Stimulated activated effector memory CD8-positive, alpha-beta T cell treated with anti-CD3 and anti-CD28 coated beads, Interleukin-12 subunit alpha, Interleukin-12 subunit beta, amount 100 ng/mL, for 72 hours (primary cell): ENCODE measurements around the gene LILRA1.
"Not testable (repeated sequence)": the region's sequence is repeated elsewhere in the genome, so short reads cannot be mapped to it uniquely, and the experiment has no call there.

Source experiments
- ATAC-seq: fragments of 150-1000 bp; cut with Tn5 transposase; 2 replicates; pipeline ENCODE4 v1.10.0; 2021
- DNase-seq, 2 donors: peaks; one replicate each; pipeline ENCODE4 v3.0.0; 2021 to 2022; ENCODE audit warnings: low spot score in 2 of 2
- H3K27ac Mint-ChIP-seq: one replicate; pipeline ENCODE4 v1.8.0; 2022; ENCODE audit warnings: mild to moderate bottlenecking, mixed read lengths
- H3K36me3 Mint-ChIP-seq: one replicate; pipeline ENCODE4 v1.8.0; 2022; ENCODE audit warnings: mild to moderate bottlenecking, mixed read lengths
- H3K4me1 Mint-ChIP-seq: one replicate; pipeline ENCODE4 v1.8.0; 2022; ENCODE audit warnings: mixed read lengths
- H3K4me3 Mint-ChIP-seq: one replicate; pipeline ENCODE4 v1.8.0; 2022; ENCODE audit warnings: mild to moderate bottlenecking, mixed read lengths
- H3K9me3 Mint-ChIP-seq: one replicate; pipeline ENCODE4 v1.8.0; 2022; ENCODE audit warnings: mixed read lengths

The LILRA1 gene

DNA sequence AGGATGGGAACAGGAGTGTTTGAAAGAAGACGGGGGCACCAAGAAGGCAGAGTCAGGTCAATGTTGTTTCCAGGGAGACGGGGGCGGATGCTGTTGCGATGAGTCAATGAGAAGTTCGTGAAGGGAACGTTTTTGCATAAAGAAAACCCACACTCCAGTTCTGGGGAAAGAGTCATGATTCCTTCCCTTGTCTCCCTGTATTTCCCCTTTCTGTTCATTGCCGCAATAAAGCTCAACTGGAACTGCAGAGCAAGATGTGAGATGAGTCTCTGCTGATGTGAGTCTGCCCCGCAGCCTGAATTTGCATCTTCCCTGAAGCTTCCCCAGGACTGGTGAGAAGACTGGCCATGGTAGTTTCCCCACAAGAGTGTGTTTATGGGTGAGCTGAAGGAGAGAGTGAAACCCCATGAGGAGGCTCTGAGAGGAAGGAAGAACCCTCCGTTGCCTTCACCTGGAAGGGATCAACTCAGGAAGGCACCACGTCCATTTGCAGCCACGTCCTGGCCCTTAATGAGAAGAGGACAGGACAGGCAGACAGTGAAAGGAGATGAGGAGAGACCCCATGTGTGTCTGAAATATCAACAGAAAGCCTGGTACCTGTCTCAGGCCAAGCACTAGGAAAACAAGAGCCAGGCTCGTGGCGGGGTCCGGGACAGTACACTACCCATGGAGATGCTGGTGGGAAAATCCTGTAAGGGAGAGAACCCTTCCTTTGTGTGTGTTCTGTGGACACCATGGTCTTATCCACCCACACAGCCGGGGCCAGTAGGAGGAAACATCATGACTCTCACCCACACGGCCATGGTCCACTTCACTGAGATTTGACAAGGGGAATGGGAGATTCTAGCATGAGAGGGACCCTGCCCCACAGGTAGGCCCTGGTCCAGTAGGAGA, 13.7 kb downstream of the LILRA1 start:
- H3K36me3 Mint-ChIP-seq, result no peaks in the 10 kb centered on the region
- H3K4me1 Mint-ChIP-seq, result peaks cover 10% of the 10 kb centered on the region
- peak overlapping the region; percentile 16 for H3K4me3 Mint-ChIP-seq
- H3K27ac Mint-ChIP-seq, result no peak overlapping the region
- ATAC-seq, result peak; percentile 60
- DNase-seq, result peak in 1 of 2 donors; percentile 37
- H3K9me3 Mint-ChIP-seq, result no peaks in the 10 kb centered on the region

DNA sequence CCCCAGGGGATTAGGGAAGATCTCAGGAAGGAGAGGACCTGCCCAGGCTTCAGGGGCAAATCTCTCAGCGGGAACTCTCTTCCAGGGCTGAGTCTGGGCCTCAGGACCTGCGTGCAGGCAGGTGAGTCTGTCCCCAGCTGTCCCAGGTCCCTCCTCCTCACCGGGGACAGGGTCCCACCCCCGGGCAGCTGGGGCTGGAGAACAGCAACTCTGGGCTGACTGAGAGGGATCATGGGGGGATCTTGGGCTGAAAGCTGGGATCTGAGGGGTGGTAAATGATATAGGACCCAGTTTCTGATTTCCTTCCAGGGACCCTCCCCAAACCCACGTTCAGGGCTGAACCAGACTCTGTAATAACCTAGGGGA, 14.3 kb downstream of the LILRA1 start:
- Mint-ChIP-seq H3K36me3 (no peaks in the 10 kb centered on the region), H3K27ac (no peak overlapping the region), H3K4me3 (no peak overlapping the region), H3K4me1 (peaks cover 10% of the 10 kb centered on the region), H3K9me3 (no peaks in the 10 kb centered on the region)
- ATAC-seq, result no peak
- DNase-seq, result peak in 1 of 2 donors; percentile 18

DNA sequence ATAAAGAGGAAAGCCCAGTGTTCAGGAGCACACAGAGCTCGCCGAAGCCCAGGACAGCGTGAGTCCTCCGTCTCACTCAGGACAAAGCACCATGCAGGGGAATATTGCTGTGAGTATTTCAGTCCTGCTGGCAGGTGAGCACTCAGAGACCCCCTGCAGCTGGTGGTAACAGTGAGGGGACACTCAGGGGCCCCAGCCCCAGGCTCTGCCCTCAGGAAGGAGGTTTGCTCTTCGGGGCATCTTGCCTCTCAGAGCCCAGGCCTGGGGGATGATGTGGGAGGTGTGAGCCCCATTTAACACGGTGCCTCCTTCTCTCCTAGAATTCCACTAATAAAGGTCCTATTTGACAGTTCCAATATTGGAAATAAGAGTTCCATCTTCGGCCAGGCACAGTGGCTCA, 14.8 kb downstream of the LILRA1 start:
- peaks cover 10% of the 10 kb centered on the region for H3K4me1 Mint-ChIP-seq
- DNase-seq (peak in 1 of 2 donors; percentile 22), ATAC-seq (no peak)
- H3K27ac Mint-ChIP-seq, result no peak overlapping the region
- H3K36me3 Mint-ChIP-seq, result no peaks in the 10 kb centered on the region
- no peaks in the 10 kb centered on the region for H3K9me3 Mint-ChIP-seq
- H3K4me3 Mint-ChIP-seq, result no peak overlapping the region

DNA sequence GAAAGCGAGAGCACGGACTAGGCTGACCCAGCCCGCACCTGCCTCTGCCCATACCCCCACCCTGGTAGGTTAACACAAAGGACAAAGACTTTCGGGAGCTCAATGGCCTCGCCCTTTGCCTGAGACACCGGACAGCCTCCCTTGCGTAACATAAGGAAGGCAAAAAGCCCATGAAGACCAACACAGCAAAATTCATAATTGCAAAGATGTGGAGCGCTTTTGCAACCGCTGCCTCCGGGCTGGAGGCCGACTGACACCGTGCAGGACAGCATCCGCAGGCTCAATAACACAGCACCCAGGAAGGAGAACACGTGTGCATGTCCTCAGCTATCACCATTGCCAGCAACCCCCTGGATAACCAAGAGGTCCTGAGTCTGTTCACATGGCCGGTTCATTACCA, 15.4 kb downstream of the LILRA1 start:
- Mint-ChIP-seq H3K36me3 (no peaks in the 10 kb centered on the region), H3K4me1 (peaks cover 10% of the 10 kb centered on the region), H3K4me3 (no peak overlapping the region), H3K27ac (no peak overlapping the region), H3K9me3 (no peaks in the 10 kb centered on the region)
- peak in 1 of 2 donors; percentile 10 for DNase-seq
- ATAC-seq, result no peak

DNA sequence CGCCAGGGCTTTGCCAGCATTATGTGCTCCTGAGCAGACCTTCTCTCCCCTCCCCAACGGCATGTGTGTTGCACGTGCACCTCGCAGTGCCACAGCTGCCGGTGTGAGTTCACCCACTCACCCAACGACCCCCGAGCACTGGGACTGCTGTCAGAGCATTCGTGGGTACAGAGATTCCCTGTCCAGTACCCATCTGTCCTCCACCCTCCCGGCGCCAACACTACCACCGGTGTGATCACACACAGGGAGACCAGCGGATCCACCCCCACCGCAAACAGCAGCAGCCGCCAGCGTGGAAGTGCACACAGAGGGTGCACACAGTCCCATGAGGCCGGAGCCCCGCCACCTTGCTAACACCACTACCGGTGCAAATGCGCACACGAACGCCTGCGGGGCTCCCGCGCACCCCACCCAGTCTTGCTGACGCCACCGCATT, 15.9 kb downstream of the LILRA1 start:
- DNase-seq (peak in 1 of 2 donors; percentile 32), ATAC-seq (no peak)
- Mint-ChIP-seq H3K27ac (no peak overlapping the region), H3K4me1 (peaks cover 10% of the 10 kb centered on the region), H3K36me3 (no peaks in the 10 kb centered on the region), H3K9me3 (no peaks in the 10 kb centered on the region), H3K4me3 (no peak overlapping the region)

DNA sequence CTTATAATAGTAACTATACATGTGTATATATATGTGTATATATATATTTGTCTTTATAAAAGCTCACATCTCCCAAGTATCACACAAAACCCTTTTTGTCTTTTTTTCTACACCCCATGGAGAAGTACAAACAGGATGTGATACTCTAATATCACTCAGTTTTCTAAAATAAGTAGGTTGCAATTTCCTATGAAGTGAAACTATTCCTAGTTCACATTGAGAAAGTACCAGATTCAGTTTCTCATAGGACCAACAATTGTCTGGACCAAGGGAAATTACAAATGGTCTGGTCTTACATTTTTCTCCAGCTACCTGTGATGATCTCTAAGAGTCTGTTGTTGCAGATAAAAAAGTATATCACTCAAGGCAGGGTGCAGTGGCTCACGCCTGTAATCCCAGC, 19.0 kb downstream of the LILRA1 start:
- DNase-seq, result no peak
- no peak overlapping the region for H3K27ac Mint-ChIP-seq
- no peaks in the 10 kb centered on the region for H3K9me3 Mint-ChIP-seq
- H3K4me1 Mint-ChIP-seq, result peaks cover 12% of the 10 kb centered on the region
- no peak for ATAC-seq
- H3K36me3 Mint-ChIP-seq, result no peaks in the 10 kb centered on the region
- no peak overlapping the region for H3K4me3 Mint-ChIP-seq

DNA sequence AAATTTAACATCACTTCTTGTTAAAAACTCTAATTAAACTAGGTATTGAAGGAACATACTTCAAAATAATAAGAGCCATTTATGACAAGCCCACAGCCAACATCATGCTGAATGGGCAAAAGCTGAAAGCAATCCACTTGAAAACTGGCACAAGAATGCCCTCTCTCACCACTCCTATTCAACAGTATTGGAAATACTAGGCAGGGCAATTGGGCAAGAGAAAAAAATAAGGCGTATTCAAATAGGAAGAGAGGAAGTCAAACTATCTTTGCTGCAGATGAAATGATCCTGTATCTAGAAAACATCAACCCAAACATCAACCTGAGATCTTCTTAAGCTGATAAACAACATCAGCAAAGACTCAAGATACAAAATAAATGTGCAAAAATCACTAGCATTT, 21.3 kb downstream of the LILRA1 start:
- H3K27ac Mint-ChIP-seq, result no peak overlapping the region

DNA sequence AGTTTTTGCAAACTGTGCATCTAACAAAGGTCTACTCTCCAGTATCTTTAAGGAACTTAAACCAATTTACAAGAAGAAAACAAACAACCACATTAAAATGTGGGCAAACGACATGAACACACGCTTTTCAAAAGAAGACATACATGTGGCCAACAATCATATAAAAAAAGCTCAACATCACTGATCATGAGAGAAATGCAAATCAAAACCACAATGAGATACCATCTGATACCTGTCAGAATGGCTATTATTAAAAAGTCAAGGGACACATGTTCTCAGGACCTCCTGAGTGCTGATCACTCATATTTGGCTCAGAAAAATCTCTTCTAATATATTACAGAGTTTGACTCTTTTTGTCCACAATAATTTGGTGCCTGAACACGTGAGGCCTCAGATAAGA, 22.6 kb downstream of the LILRA1 start:
- peaks cover 11% of the 10 kb centered on the region for H3K4me1 Mint-ChIP-seq
- DNase-seq (no peak), ATAC-seq (no peak)
- no peaks in the 10 kb centered on the region for H3K36me3 Mint-ChIP-seq
- no peak overlapping the region for H3K27ac Mint-ChIP-seq
- no peaks in the 10 kb centered on the region for H3K9me3 Mint-ChIP-seq
- no peak overlapping the region for H3K4me3 Mint-ChIP-seq

More for the DNA sequence above, 21.3 kb downstream of the LILRA1 start:
- H3K9me3 Mint-ChIP-seq, result no peaks in the 10 kb centered on the region
- H3K4me1 Mint-ChIP-seq, result peaks cover 11% of the 10 kb centered on the region
- DNase-seq (no peak), ATAC-seq (no peak)
- H3K4me3 Mint-ChIP-seq, result no peak overlapping the region
- no peaks in the 10 kb centered on the region for H3K36me3 Mint-ChIP-seq

DNA sequence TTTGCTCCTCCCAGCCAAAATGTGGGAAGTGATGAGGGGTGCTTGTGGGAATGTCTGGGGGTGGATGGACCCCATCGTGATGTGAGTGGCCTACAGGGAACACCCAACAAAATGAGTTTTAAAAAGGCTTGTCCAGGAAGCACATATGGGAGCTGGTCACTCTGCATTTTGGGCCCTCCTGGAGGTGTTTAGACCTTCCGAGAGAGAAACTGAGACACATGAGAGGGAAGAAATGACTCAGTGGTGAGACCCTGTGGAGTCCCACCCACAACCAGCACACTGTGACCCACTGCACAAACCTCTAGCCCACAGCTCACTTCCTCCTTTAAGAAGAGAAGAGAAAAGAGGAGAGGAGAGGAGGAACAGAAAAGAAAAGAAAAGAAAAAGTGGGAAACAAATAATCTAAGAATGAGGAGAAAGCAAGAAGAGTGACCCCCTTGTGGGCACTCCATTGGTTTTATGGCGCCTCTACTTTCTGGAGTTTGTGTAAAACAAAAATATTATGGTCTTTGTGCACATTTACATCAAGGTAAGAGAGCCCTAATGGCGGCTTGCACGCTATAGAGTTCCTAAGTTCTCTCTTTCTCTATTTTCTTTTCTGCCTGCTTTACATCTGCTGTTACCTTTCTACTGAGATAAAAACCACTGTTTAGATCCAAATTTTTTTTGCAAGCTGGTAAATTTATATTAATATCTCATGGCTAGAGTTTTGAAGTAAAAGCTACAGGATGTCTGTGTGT, 23.6 kb downstream of the LILRA1 start:
- H3K9me3 Mint-ChIP-seq, result no peaks in the 10 kb centered on the region
- H3K4me3 Mint-ChIP-seq, result peak overlapping the region; percentile 68
- DNase-seq (peak in 1 of 2 donors; percentile 60), ATAC-seq (peak; percentile 78)
- H3K27ac Mint-ChIP-seq, result peak overlapping the region; percentile 72
- H3K4me1 Mint-ChIP-seq, result peaks cover 18% of the 10 kb centered on the region
- no peaks in the 10 kb centered on the region for H3K36me3 Mint-ChIP-seq

DNA sequence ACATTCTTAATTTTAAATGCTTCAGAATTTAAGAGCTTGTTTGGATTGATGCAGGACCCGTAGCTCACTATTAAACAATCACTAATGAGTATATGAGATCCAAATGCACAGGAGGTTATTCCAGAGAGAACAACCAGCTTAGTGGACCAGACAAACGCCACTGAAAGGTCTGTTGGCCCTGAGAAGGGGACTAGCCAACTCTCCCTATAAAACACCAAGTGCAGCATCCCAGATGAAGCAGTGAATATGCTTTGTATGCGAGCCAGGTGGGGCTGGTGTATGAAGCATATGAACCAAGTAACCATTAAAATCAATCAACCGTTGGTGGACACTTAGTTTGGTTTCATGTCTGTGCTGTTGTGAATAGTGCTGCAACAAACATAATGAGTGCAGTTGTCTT, 27.0 kb downstream of the LILRA1 start:
- H3K4me1 Mint-ChIP-seq, result peaks cover 43% of the 10 kb centered on the region
- ATAC-seq (no peak), DNase-seq (no peak)
- H3K4me3 Mint-ChIP-seq, result peak overlapping the region; percentile 18
- no peaks in the 10 kb centered on the region for H3K36me3 Mint-ChIP-seq
- H3K27ac Mint-ChIP-seq, result no peak overlapping the region
- no peaks in the 10 kb centered on the region for H3K9me3 Mint-ChIP-seq

DNA sequence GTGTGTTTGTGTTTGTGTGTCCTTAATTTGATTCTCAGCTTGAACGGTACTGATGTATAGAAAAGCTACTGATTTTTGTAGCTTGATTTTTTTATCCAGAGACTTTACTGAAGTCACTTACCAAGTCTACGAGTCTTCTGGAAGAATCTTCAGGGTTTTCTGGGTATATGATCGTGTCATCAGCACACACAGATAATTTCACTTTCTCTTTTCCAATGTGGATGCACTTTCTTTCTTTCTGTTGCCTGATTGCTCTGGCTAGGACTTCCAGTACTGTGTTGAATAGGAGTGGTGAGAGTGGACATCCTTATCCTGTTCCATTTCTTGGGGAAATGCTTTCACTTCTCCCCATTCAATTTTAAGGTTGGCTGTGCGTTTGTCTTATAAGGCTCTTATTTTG, 29.0 kb downstream of the LILRA1 start:
- DNase-seq (peak in 1 of 2 donors; percentile 33), ATAC-seq (no peak)
- H3K9me3 Mint-ChIP-seq, result no peaks in the 10 kb centered on the region
- H3K4me1 Mint-ChIP-seq, result peaks cover 39% of the 10 kb centered on the region
- H3K36me3 Mint-ChIP-seq, result peaks cover under 1% of the 10 kb centered on the region
- H3K4me3 Mint-ChIP-seq, result peak overlapping the region; percentile 57
- peak overlapping the region; percentile 64 for H3K27ac Mint-ChIP-seq

DNA sequence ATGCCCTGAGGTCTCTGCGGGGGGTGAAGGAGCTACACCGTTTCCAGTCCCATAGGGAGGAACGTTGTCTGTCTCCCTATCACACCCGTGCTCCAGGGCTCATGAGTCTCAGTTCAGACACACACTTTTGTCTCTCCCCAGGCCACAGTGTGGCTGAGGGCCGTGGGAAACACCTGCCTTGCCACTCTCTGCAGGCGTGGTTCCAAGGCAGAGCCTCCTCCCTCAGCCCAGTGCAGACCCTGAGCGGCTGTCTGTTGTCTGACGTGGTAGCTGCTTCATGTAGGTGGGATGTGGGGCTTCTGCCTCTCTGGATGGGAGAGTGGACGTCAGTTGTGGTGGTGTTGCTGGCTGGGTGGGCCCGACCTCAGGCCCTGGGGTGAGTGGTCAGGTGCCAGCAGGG, 30.8 kb downstream of the LILRA1 start:
- not testable (repeated sequence) for H3K9me3 Mint-ChIP-seq, H3K36me3 Mint-ChIP-seq
- ATAC-seq (peak; percentile 57), DNase-seq (peak in 1 of 2 donors; percentile 48)
- Mint-ChIP-seq H3K27ac (peak overlapping the region; percentile 74), H3K4me3 (peak overlapping the region; percentile 57), H3K4me1 (peaks cover 39% of the 10 kb centered on the region)

DNA sequence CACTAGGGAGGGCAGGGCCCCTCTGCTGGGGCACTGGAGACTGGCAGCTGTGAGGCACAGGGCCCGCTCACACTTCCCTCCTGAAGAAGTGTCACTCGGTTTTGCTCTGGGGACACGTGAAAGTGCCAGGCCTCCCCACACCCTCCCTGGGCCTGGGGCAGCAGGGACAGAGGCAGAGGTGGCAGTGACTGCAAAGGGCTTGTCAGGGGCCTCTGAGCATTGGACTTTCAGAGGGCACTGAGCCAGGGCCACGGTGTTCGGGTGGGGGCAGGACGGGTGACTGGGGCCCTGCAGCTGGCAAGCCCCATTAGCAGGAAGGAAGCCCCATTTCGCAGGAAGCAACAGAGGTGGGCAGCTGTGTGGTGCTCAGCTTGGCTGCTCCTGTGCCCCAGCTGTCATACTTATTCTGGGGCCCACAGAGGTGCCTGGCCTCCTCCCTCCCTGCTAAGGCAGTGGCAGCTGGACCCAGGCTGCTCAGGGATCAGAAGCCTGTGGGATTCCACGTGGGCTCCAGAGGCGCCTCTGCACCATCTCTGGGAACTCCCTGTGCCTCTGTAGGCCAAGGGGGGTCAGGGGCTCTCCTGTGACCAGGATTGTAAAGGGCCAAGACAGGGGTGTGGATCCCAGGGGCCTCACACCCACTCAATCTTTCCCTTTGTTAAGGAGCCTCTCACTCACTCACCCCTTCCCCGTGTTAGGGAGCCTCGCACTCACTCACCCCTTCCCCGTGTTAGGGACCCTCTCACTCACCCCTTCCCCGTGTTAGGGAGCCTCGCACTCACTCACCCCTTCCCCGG, 31.7 kb downstream of the LILRA1 start:
- peak overlapping the region; percentile 74 for H3K27ac Mint-ChIP-seq
- peak overlapping the region; percentile 57 for H3K4me3 Mint-ChIP-seq
- peaks cover 44% of the 10 kb centered on the region for H3K4me1 Mint-ChIP-seq
- ATAC-seq (peak; percentile 63), DNase-seq (peak in 1 of 2 donors; percentile 38)
- not testable (repeated sequence) for H3K36me3 Mint-ChIP-seq, H3K9me3 Mint-ChIP-seq

DNA sequence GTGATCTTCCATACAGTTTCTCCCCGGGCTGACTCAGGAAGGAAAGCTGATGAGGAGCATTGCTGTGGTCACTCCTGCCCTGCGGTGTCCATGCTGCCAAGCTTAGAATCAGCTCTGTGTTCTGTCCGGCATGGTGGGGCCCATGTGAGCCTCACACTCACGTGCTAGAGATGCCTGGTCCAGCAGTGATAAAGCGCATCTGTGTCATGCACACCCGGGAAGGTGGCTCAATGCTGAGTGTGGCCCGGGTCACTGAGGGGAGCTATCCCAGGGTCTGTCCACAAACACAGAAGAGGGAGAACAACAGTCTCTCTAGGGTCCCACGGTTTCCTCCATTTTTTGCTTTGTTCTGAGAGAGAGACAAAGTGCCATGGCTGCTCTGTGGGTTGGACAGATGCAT, 33.3 kb downstream of the LILRA1 start:
- Mint-ChIP-seq H3K36me3 (peaks cover 6% of the 10 kb centered on the region), H3K4me3 (no peak overlapping the region), H3K4me1 (peaks cover 44% of the 10 kb centered on the region), H3K9me3 (no peaks in the 10 kb centered on the region), H3K27ac (no peak overlapping the region)
- no peak for ATAC-seq
- DNase-seq, result peak in 1 of 2 donors; percentile 33

DNA sequence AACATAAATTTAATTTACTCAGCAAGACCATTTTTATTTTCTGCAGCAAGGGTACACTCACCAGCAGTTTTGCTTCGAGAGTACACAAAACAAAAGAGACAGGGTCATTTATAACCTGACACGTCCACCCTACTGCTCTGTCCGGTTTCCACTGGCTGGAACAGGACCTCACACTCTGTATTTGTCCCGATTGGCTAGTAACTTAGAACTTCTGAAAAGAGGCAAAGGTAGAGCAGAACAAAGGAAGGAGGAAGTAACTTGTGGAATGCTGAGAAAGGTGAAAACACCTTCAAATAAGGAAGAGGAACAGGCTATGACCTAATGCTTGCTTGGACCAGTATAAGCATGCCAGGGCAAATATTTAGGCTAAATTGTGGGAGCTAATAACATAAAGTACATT, 34.5 kb downstream of the LILRA1 start:
- not testable (repeated sequence) for H3K4me3 Mint-ChIP-seq, H3K9me3 Mint-ChIP-seq, H3K27ac Mint-ChIP-seq, ATAC-seq
- peak in 1 of 2 donors; percentile 40 for DNase-seq
- peaks cover 13% of the 10 kb centered on the region for H3K36me3 Mint-ChIP-seq
- H3K4me1 Mint-ChIP-seq, result peaks cover 34% of the 10 kb centered on the region
